A549 (cell line): ENCODE measurements around the gene PPFIA4. TPM values are rescaled to one million over a fixed set of nuclear protein-coding genes. Genes with fewer than 3 reads are reported as not detected.

Experiments
- ATAC-seq, 2 experiments: fragments of 200-7000 bp in 1 of 2; fragments of >200 bp in 1 of 2; cut with Nextera tagmentation in 1 of 2; cut with Tn5 transposase in 1 of 2; 3 replicates each; pipeline versions ENCODE4 v1.8.0 to v1.9.1; 2018 to 2020; ENCODE audit warnings: mild to moderate bottlenecking in 1 of 2, moderate library complexity in 1 of 2
- CTCF ChIA-PET: fragments of 300-600 bp; sonication (Branson Sonifier 250); formaldehyde crosslinking; extraction: SDS; loops from one replicate; lab custom pipeline; 2021; ENCODE audit warnings: antibody characterized with exemption, inconsistent platforms; lab: Yijun Ruan, JAX
- POLR2A ChIA-PET: fragments of 350-600 bp; formaldehyde crosslinking; extraction: SDS; loops from one replicate; lab custom pipeline; 2021; ENCODE audit warnings: antibody characterized with exemption, inconsistent platforms; lab: Yijun Ruan, JAX
- DNase-seq, 2 experiments: peaks; one replicate each; pipeline versions ENCODE4 v3.0.0 to v3.0.0-alpha.2; 2011 to 2016; ENCODE audit warnings: low read depth in 1 of 2, low spot score in 1 of 2
- FAIRE-seq: peaks from 2 replicates; lab custom pipeline; 2011; peaks lifted over from hg19 to GRCh38; lab: Jason Lieb, UNC
- H3K27ac ChIP-seq, 2 experiments: fragments of >200 bp; sonication (Bioruptor Twin); formaldehyde crosslinking; 3 replicates each; pipeline ENCODE4 v1.5.1; 2016 to 2017
- H3K4me1 ChIP-seq: fragments of >200 bp; sonication (Bioruptor Twin); formaldehyde crosslinking; 3 replicates; pipeline ENCODE4 v1.6.1; 2016
- H3K4me2 ChIP-seq: fragments of >200 bp; sonication (Bioruptor Twin); formaldehyde crosslinking; 3 replicates; pipeline ENCODE4 v1.6.1; 2016
- H3K4me3 ChIP-seq: fragments of >200 bp; sonication (Bioruptor Twin); formaldehyde crosslinking; 3 replicates; pipeline ENCODE4 v1.5.1; 2016
- H3K9me3 ChIP-seq: fragments of >200 bp; sonication (Bioruptor Twin); formaldehyde crosslinking; 3 replicates; pipeline ENCODE4 v1.6.1; 2016
- ATOH8 ChIP-seq: fragments of 250-450 bp; sonication (Bioruptor Pico); IDR thresholded peaks from 2 replicates; pipeline ENCODE4 v1.5.0; 2020; ENCODE audit warnings: low read depth, mild to moderate bottlenecking, moderate library complexity
- BCL3 ChIP-seq: fragments of >200 bp; sonication (Bioruptor Twin); formaldehyde crosslinking; IDR thresholded peaks from 3 replicates; pipeline ENCODE4 v1.6.1; 2016
- CBX8 ChIP-seq: fragments of 200-600 bp; sonication (generic); IDR thresholded peaks from 2 replicates; pipeline ENCODE4 v1.6.1; 2016
- CHD2 ChIP-seq: fragments of 150-350 bp; IDR thresholded peaks from 2 replicates; pipeline ENCODE4 v1.6.1; 2014; ENCODE audit warnings: low read length; ENCODE audit not compliant: partially characterized antibody
- CHD4 ChIP-seq: fragments of 200-600 bp; sonication (generic); IDR thresholded peaks from 2 replicates; pipeline ENCODE4 v1.6.1; 2016; ENCODE audit warnings: antibody characterized with exemption, mild to moderate bottlenecking, borderline replicate concordance
- E2F6 ChIP-seq: IDR thresholded peaks from 2 replicates; pipeline ENCODE4 v1.6.1; 2012; ENCODE audit warnings: low read depth, borderline replicate concordance
- EP300 ChIP-seq, 2 experiments: fragments of >200 bp; sonication (Bioruptor Twin); formaldehyde crosslinking; IDR thresholded peaks; 2 replicates in 1 of 2; 3 replicates in 1 of 2; pipeline ENCODE4 v1.6.1; 2016 to 2017
- ESRRA ChIP-seq: fragments of 150-350 bp; IDR thresholded peaks from 2 replicates; pipeline ENCODE4 v1.6.1; 2014; ENCODE audit warnings: mild to moderate bottlenecking, low read length, borderline replicate concordance
- HOXB5 ChIP-seq: fragments of 250-450 bp; sonication (Bioruptor Pico); IDR thresholded peaks from 2 replicates; pipeline ENCODE4 v1.5.0; 2020; ENCODE audit warnings: mild to moderate bottlenecking, moderate library complexity
- JUN ChIP-seq, 2 experiments: fragments of >200 bp; sonication (Bioruptor Twin); formaldehyde crosslinking; IDR thresholded peaks; 2 replicates in 1 of 2; 3 replicates in 1 of 2; pipeline ENCODE4 v1.6.1; 2016 to 2017
- JUNB ChIP-seq: fragments of >200 bp; sonication (Bioruptor Twin); formaldehyde crosslinking; IDR thresholded peaks from 2 replicates; pipeline ENCODE4 v1.6.1; 2016
- NR3C1 ChIP-seq: fragments of >200 bp; sonication (Bioruptor Twin); formaldehyde crosslinking; IDR thresholded peaks from 3 replicates; pipeline ENCODE4 v1.6.1; 2017
- POLR2AphosphoS2 ChIP-seq: conservative IDR thresholded peaks from 2 replicates; pipeline ENCODE4 v1.6.1; 2012; ENCODE audit warnings: low read length, improper control_type of control experiment, inconsistent platforms
- RAD21 ChIP-seq, 2 experiments: fragments of >200 bp in 1 of 2; sonication (Bioruptor Twin) in 1 of 2; formaldehyde crosslinking in 1 of 2; IDR thresholded peaks in 1 of 2; conservative IDR thresholded peaks in 1 of 2; 2 replicates in 1 of 2; 3 replicates in 1 of 2; pipeline ENCODE4 v1.6.1; 2012 to 2018; ENCODE audit warnings: inconsistent platforms in 1 of 2
- USF2 ChIP-seq: fragments of 450-650 bp; IDR thresholded peaks from 2 replicates; pipeline ENCODE4 v1.6.1; 2014; ENCODE audit warnings: antibody characterized with exemption
- ZFP36 ChIP-seq: fragments of 450-650 bp; IDR thresholded peaks from 2 replicates; pipeline ENCODE4 v1.6.1; 2014; ENCODE audit warnings: borderline replicate concordance; ENCODE audit not compliant: partially characterized antibody
- ZNF302 ChIP-seq: fragments of 250-450 bp; sonication (Bioruptor Pico); IDR thresholded peaks from 2 replicates; pipeline ENCODE4 v1.9.0; 2021; ENCODE audit warnings: inconsistent platforms, mild to moderate bottlenecking, moderate library complexity
- WGBS: methylation state at CpG from one replicate; pipeline ENCODE4 v1.1.6; 2017; ENCODE audit errors: missing lambda C conversion rate; 5-methylcytosine and 5-hydroxymethylcytosine counted together
- polyA plus RNA-seq, 4 experiments: library from polyadenylated mRNA; depleted of rRNA in 3 of 4; stranded (reverse); fragments of >200 nt; fragmentation: RNase III in 1 of 4; extraction: RNeasy Plus Mini Kit Qiagen cat#74134 plus additional on column Dnase treatment in 1 of 4; gene quantifications; 2 replicates in 3 of 4; 3 replicates in 1 of 4; pipeline ENCODE4 v1.2.3, GENCODE V29; 2011 to 2017

The PPFIA4 gene
- polyA plus RNA-seq, 2 of the 4 experiments (the other 2 are of a cell fraction): 0.47 to 0.63 TPM

- TF ChIP-seq ESRRA (no peak), ZNF302 (CRISPR knock-in tag) (no peak), POLR2AphosphoS2 (no peak), EP300 (IDR thresholded peaks at IDR 0.05) (no peak), JUN (IDR thresholded peaks at IDR 0.05) (no peak), CBX8 (no peak), RAD21 (conservative IDR thresholded peaks at IDR 0.05 in 1 of 2, IDR thresholded peaks at IDR 0.05 in 1 of 2) (no peak), CHD4 (no peak), JUNB (no peak), E2F6 (no peak)
Measured at GRCh38 chr1:203044546-203045250, 18.4 kb downstream of the PPFIA4 start (continued).

GRCh38 chr1:203045336-203045735, 19.0 kb downstream of the PPFIA4 start:
- no peak overlapping the region for H3K4me2 ChIP-seq
- POLR2A ChIA-PET: no interaction called here
- no peak for FAIRE-seq

GRCh38 chr1:203045821-203046594, 19.7 kb downstream of the PPFIA4 start:
- no peak for DNase-seq
- no peak for FAIRE-seq
- no peak overlapping the region for H3K4me3 ChIP-seq
- TF ChIP-seq USF2 (no peak), CHD2 (no peak)
- 85% methylated on average over 16 of the region's 16 CpGs for WGBS
- no peak overlapping the region for H3K4me2 ChIP-seq
- CTCF ChIA-PET: interaction anchor here (0.6 to 30.5 kb wide), 10 partner anchors 9 to 703 kb away, joined by 3 to 452 read pairs (median 3); partner anchors contain the start of gene MYBPH
- H3K27ac ChIP-seq: no peak overlapping the region
- peaks cover 6% of the 10 kb centered on the region; the same call in 2 of the 3 replicates for H3K4me1 ChIP-seq
- no peaks in the 10 kb centered on the region for H3K9me3 ChIP-seq
- POLR2A ChIA-PET: no interaction called here
- ATAC-seq: no peak

More at GRCh38 chr1:203045336-203045735, 19.0 kb downstream of the PPFIA4 start:
- no peak for DNase-seq
- no peak overlapping the region for H3K27ac ChIP-seq
- CTCF ChIA-PET: interaction anchor here (1.1 to 30.5 kb wide), 5 partner anchors 8 to 223 kb away, joined by 3 to 452 read pairs (median 188); partner anchors contain the start of gene MYBPH
- peaks cover 6% of the 10 kb centered on the region; the same call in 2 of the 3 replicates for H3K4me1 ChIP-seq
- no peak for ATAC-seq
- WGBS: 85% methylated on average over 14 of the region's 17 CpGs
- no peaks in the 10 kb centered on the region for H3K9me3 ChIP-seq
- no peak overlapping the region for H3K4me3 ChIP-seq
- TF ChIP-seq CHD2 (no peak), ATOH8 (CRISPR knock-in tag) (no peak), ZFP36 (no peak), HOXB5 (CRISPR knock-in tag) (no peak), CBX8 (no peak), NR3C1 (no peak), BCL3 (no peak)
